GM19240 (cell line): ENCODE measurements around the gene MCF2L.
"Not testable (repeated sequence)": the region's sequence is repeated elsewhere in the genome, so short reads cannot be mapped to it uniquely, and the experiment has no call there.

Source experiments
- DNase-seq: peaks from one replicate; pipeline ENCODE4 v3.0.0; 2011; ENCODE audit warnings: low spot score; ENCODE audit not compliant: insufficient read length

Gene MCF2L

DNA sequence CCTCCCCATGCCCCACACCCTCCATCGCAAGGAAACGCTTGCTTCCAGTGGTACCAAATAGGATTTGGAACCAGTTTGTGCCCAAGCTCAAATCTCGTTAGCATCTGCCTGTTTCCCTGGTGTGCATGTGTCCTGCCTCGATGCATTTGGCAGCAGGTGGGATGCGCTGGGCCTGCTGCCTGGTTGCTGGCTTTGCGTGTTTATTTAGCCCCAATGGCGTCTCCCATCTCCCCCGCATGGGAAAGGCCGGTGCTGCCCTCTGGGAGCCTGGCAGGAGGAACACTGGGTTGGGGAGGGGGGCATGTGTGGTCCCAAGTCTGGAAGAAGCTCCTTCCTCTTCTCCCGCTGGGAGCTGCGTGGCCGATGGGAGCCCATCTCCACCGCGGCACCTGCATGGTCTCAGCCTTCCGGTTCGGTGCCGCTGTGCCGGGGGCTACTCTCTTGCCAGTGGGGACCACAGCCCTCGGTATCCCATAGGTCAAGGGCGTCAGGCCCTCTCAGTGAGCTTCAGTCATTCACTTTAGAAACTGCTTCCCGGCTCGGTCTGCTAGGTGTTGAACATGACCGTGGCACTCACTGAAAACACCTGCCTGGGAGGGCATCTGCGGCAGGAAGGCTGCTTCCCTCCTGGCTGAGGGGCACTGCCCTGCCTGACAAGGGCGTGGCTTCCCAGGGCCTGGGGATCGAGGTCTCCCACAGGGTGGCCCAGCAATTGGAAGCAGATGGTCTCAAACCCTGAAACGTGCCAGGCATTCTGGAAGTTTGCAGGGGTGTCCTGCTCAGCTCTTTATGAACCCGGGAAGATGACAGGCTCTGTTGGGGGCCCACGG is 124.8 kb downstream of the MCF2L start:
- no peak for DNase-seq

DNA sequence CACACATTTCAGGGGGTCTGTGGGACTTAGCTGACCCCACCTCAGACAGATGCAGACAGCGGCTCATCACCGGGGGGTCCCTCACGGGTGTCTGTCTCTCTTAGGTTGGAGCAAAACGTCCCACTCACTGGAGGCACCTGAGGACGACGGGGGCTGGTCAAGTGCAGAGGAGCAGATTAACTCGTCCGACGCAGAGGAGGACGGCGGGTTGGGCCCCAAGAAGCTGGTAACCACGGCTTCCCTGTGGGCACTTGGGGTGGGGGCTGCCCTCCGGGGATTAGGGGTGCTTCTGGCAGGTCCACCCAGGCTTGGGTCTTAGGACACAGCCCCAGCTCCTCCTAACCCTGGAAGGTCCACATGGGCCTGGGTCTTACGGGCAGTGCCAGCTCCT is 125.4 kb downstream of the MCF2L start:
- no peak for DNase-seq

DNA sequence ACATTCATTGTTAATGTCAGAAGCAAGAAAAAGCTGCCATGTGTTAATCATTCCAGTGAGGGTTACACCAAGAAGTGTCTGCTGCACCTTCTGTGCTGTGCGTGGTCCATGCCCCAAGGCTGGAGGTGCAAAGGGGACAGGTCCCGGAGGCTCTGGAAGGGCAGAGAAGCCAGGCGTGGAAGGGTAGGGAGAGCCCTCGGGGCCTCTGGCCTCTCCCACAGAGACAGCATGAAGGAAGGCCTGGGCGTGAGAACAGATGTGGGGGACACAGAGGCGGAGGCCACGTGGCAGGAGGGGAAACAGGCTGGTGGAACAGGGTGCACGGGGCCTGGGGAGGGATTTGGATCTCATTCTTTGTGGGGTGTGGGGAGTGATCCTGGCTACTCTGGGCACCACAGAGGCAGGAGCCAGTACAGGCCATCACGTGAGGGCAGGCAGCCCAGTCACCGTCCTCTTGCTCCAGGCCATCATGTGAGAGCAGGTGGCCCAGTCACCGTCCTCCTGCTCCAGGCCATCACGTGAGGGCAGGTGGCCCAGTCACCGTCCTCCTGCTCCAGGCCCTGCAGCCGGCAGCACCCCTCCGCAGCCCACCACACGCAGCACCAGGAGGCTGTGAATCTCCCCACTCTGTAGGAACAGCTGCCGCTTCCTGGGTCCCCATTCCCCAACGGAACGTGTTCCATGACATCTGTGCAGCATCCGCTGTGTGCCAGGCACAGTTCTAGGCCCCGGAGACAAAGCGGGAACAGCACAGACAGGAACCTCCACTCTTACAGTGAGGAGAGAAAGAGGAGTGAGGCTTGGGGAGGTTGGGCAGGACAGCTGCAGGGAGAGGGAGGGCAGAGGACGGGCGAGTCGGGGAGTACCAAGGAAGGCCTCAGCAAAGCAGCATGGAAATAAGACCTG is 126.4 kb downstream of the MCF2L start:
- no peak for DNase-seq

DNA sequence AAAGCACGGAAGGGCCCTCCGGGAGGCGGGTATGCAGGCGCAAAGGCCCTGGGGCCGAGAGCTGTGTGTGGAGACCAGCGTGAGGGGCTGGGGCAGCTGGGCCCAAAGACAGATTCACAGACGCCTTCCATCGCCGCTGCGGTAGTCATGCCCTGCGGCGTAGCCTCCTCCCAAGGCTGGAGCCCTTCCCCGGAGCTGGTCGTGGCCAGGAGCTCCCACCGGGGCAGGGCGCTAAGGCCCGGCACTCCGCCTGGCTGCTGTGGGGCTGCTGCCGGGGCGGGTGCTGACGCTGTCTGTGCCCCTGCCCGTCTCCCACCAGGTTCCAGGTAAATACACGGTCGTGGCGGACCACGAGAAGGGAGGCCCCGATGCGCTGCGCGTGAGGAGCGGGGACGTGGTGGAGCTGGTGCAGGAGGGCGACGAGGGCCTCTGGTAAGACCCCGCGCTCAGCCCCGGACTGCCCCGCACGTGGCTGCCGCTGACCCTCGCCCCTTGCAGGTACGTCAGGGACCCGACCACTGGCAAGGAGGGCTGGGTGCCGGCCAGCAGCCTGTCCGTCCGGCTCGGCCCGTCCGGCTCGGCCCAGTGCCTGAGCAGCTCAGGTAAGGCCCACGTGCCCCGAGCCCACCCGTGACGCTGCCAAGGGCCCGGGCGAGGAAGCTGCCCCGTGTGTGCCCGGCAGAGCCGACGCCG is 127.2 kb downstream of the MCF2L start:
- no peak for DNase-seq

DNA sequence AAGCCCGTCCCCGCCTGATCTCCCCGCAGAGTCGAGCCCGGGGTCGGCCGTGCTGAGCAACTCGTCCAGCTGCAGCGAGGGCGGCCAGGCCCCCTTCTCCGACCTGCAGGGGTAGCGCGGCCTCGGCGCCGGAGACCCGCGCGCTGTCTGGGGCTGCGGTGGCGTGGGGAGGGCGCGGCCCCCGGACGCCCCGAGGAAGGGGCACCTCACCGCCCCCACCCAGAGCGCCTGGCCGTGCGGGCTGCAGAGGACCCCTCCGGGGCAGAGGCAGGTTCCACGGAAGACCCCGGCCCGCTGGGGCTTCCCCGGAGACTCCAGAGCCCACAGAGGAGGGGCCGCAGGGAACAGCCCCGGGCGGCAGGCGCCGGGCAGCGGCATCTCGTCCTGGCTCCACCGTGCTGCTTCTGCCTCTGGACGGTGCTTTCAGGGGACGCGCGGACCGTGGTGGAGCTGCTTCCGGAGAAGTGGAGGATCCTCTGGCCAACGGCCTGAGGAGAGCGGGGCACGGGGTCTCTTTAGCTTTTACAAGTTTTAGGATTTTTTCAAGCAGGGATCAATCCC is 127.8 kb downstream of the MCF2L start:
- DNase-seq: no peak

DNA sequence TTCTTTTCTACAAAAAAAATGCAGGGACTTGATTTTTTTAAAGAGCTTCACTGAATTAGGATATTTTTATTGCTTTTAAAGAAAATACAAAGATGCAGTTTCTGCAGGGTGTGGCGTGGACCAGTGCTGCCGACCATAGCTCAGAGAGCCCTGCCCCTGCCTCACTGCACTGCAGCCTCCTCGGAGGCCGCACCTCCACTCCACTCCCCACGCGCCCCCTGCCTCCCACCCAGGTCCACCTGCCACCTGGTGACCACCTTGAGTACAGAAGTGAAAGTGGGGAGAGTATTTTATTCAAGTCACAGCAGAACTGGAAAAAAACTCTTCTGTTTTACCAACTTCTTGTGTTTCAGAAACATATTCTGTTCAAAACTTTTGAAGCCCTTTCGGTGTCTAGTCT is 128.6 kb downstream of the MCF2L start:
- DNase-seq: no peak

DNA sequence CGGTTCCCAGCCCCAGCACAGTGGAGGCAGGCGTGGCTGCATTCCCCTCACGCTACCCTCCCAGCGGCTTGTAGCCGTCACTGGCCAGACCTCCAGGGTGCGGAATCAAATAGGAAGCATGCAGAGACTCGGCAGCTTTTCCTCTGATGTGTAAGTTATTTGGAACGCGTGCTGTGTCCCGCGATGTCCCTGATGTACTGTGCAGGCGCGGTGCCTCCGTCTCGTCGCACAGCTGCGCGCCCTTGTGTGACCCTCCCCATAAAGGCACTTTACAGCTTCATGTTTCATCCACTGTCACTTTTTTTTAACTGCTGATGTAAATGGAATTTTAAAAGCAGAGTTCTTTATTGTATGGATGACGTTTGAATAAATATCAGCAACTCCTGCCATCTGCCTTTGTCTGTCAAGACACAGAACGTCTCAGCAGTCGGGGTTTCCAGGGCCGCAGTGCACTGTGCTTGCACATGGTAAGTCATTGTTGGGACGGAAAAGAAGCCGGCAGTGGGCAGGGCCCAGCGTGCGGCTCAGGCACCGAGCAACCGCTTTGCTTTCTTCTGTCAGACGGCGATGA is 129.2 kb downstream of the MCF2L start:
- DNase-seq: no peak

DNA sequence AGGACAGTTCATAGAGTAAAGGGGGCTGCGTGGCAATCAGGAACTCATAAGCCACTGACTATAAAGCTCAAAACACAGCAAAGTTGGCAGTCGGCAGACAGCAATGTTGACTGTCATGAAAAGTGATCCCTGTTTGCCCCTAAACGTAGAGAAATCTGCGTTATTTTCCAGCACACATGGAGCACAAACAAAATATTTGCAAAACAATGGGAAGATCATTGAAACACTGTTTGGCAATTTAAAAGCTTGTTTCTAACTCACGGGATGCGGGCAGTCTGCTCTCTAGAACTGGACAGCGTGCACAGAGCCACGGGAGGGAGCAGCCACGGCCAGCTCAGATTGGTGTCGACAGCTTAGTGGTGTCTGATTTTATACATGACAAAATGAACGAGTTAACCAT is 130.1 kb downstream of the MCF2L start:
- DNase-seq: no peak

DNA sequence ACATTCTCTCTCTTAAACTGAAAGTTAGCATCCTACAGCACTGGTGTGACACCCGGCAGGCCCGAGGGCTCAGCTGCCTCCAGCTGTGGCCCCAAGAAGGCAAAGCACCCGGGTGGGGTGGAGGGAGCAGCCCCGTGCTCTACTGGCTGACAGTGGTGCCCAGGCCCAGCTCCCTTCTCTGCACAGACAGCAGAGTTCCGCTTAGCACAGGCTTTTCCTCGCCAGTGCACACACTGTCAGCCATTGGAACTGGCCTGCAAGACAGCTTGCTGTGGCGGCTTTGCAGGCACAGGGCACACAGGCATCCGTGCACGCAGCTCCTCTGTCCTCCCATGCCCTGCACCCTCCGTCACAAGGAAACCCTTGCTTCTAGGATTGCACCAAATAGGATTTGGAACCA is 133.3 kb downstream of the MCF2L start:
- DNase-seq: not testable (repeated sequence)

DNA sequence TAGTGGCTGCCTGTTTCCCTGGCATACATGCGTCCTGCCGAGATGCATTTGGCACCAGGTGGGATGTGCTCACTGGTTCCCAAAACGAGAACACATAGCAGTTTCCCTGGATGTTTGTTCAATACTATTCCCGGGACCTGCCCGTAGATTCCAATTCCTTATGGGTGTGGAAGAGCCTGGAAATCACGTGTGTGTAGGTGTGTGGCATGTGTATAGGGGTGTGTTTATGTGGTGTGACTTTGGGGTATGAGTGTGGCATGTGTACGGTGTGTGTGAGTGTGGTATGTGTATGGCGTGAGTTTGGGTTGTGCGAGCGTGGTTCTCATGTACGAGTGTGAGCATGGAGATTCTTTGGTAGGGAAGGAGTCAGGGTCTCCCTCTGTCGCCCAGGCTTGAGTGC is 133.7 kb downstream of the MCF2L start:
- DNase-seq: no peak

DNA sequence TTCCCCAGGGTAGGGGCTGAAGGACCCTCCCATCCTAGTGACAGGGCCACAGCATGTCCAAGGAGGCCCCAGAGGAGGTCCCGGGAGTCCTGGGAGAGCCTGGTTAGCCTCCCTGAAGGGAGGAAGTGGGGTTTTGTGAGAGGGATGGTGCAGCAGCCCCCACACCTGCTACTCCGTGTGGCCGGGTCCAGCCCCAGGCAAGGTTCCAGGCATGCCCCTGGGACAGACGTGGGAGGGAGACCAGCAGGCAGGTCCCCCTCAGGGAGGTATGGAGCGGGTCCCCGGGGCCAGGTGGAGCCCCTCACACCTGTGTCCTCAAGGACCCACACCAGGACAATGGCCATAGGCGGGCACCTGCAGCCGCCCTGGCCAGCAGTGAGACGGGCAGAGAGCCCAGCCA is 134.6 kb downstream of the MCF2L start:
- no peak for DNase-seq

DNA sequence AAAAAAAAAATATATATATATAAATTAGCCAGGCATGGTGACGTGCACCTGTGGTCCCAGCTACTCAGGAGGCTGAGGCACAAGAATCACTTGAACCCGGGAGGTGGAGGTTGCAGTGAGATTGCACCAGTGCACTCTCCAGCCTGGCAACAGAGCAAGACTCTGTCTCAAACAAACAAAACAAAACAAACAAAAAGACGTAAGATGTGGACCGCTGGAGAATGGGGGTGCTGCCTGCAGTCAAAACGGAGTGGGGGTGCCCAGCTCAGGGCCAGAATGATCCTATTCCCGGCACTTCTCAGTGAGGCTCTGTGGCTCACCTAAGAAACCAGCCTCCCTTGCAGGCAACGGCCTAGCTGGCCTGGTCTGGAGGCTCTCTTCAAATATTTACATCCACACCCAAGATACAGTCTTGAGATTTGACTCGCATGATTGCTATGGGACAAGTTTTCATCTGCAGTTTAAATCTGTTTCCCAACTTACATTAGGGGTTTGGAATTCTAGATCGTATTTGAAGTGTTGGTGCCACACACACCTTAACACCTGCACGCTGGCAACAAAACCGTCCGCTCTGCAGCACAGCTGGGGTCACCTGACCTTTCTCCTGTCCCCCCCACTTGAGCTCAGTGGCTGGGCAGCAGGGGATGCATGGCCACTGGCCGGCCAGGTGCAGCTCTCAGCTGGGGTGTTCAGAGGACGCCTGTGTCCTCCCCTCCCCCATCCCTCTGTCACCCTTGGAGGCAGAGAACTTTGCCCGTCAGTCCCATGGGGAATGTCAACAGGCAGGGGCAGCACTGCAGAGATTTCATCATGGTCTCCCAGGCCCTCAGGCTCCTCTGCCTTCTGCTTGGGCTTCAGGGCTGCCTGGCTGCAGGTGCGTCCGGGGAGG is 136.3 kb downstream of the MCF2L start, which contains the start of gene F7:
F7 (plus strand) TSS at position 760 of the 889 bp plus-strand sequence; CDS start at position 811, 51 bp downstream.
- no peak for DNase-seq

DNA sequence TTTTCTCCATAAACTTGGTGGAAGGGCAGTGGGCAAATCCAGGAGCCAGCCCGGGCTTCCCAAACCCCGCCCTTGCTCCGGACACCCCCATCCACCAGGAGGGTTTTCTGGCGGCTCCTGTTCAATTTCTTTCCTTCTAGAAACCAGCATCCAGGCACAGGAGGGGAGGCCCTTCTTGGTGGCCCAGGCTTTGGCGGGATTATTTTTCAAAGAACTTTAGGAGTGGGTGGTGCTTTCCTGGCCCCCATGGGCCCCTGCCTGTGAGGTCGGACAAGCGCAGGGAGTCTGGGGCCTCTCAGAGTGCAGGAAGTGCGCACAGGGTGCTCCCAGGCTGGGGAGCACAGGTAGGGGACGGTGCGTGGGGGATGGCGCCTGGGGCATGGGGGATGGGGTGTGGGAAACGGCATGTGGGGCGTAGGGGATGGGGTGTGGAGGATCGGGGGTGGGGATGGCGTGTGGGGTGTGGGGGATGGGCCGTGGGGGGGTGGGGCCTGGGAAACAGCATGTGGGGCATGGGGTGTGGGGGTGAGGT is 137.0 kb downstream of the MCF2L start:
- DNase-seq: no peak

DNA sequence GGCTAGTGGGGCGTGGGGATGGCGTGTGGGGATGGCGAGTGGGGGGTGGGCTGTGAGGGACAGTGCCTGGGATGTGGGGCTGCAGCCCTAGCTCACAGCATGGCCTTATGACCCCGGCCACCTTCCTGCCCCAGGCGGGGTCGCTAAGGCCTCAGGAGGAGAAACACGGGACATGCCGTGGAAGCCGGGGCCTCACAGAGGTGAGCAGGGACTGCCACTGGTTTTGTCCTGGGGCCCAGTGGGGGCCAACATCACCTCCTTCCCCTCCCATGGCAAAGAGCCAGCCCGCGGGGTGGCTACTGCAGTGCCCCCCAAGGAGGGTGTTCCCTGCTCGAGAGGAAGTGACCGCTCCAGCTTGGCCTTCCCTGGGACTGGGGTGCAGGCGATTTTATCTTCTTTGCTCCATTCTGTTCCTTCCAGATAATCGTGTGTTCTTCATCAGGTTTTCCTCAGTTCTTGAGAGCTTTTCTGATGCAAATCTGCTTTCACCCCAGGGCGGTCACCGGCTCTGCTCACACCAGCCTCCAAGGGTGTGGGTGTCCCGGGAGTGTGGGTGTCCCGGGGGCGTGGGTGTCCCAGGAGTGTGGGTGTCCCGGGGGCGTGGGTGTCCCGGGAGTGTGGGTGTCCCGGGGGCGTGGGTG is 137.8 kb downstream of the MCF2L start:
- no peak for DNase-seq

DNA sequence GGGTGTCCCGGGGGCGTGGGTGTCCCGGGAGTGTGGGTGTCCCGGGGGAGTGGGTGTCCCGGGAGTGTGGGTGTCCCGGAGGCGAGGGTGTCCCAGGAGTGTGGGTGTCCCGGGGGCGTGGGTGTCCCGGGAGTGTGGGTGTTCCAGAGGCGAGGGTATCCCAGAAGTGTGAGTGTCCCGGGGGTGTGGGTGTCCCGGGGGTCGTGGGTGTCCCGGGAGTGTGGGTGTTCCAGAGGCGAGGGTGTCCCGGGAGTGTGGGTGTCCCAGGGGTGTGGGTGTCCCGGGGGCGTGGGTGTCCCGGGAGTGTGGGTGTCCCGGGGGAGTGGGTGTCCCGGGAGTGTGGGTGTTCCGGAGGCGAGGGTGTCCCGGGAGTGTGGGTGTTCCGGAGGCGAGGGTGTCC is 139.5 kb downstream of the MCF2L start:
- DNase-seq: not testable (repeated sequence)

DNA sequence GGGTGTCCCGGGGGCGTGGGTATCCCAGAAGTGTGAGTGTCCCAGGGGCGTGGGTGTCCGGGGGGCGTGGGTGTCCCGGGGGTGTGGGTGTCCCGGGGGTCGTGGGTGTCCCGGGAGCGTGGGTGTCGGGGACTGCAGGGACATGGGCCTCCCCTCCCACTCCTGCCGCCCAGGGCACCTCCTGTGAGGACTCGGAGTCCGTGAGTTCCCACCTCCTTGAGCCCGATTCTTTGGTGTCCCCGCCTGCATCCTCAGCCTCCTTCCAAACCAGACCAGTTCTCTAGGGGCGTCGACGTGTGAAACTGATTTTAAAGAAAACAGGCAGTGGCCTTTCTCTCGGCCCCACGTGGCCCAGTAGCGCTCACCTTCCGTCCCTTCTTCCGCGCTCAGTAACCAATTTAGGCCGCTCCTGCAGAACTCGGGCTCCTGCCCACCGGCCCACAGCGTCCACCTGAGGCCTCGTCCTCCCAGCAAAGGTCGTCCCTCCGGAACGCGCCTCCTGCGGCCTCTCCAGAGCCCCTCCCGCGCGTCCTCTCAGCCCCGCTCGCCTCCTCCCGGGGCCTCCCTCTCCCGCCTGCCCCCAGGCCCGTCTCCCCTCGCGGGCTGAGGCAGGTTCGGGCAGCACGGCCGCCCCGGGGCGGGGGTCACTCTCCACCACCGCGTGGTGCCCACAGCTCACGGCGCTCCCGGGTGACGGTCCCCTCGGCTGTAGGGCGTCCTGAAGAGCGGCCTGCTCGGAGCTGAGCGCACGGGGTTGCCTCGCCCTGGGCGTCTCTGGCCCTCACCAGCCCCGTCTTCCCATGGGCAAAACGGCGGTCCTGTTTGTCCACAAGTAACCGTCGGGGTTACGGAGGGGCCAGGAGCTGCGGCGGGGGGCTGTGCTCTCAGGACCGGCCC is 140.4 kb downstream of the MCF2L start:
- no peak for DNase-seq

DNA sequence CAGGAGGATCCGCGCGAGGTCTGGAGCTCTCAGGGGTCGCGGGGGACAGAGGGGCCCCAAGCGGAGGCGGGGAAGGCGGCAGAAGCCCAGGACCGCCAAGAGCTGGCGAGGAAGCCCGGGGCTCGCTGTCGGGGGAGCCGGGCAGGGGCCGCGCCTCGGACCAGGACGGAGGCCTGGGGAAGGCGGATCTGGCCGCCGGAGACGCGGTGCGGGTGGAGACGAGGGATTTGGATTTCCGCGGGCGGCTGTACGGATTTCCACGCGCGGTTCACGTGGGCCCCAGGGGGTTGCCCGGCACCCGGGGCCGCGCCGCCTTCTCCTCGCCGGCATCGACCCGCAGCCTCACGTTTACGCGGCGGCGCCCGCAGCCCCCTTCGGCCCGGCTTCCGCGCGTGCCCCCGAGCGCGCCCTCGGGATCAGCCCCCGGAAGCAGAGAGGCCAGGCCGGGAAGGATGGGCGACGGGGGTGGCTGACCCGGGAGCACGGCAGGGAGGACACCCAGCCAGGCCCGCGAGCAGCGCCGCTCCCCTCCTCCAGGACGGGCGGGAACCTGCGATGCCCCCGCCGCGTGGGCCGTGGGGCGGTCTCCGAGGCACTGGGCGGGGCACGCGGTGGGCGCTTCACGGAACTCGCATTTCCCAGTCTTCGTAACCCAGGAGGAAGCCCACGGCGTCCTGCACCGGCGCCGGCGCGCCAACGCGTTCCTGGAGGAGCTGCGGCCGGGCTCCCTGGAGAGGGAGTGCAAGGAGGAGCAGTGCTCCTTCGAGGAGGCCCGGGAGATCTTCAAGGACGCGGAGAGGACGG is 141.2 kb downstream of the MCF2L start:
- no peak for DNase-seq
